Neural cell (in vitro differentiated cells): ENCODE measurements around the gene APP. TPM values are rescaled to one million over a fixed set of nuclear protein-coding genes. Genes with fewer than 3 reads are reported as not detected.

Experiments
- H2AFZ ChIP-seq: fragments of 200-600, 300-800 bp; sonication (generic), shearing (Covaris generic); 2 replicates; pipeline ENCODE4 v1.6.0; 2014; ENCODE audit warnings: low read depth, mild to moderate bottlenecking, antibody characterized with exemption, low read length, moderate library complexity
- H3F3A ChIP-seq: fragments of 200-600 bp; shearing (Covaris generic); 2 replicates; pipeline ENCODE4 v1.6.1; 2016; ENCODE audit warnings: mild to moderate bottlenecking, moderate library complexity, mixed read lengths, antibody characterized with exemption, low read length; ENCODE audit not compliant: insufficient read depth, poor library complexity, severe bottlenecking
- H3K27ac ChIP-seq: fragments of 200-600, 300-800 bp; sonication (generic), shearing (Covaris generic); 2 replicates; pipeline ENCODE4 v1.5.1; 2014; ENCODE audit warnings: mild to moderate bottlenecking, low read length, moderate library complexity
- H3K27me3 ChIP-seq: fragments of 300-800, 200-600 bp; sonication (generic), shearing (Covaris generic); 2 replicates; pipeline ENCODE4 v1.6.0; 2014; ENCODE audit warnings: mild to moderate bottlenecking, low read depth, low read length, moderate library complexity; ENCODE audit not compliant: insufficient read depth
- H3K36me3 ChIP-seq: fragments of 300-800, 200-600 bp; sonication (generic), shearing (Covaris generic); 2 replicates; pipeline ENCODE4 v1.5.1; 2014; ENCODE audit warnings: mild to moderate bottlenecking, antibody characterized with exemption, low read length, moderate library complexity; ENCODE audit not compliant: insufficient read depth
- H3K4me2 ChIP-seq: fragments of 300-800, 200-600 bp; sonication (generic), shearing (Covaris generic); 2 replicates; pipeline ENCODE4 v1.6.0; 2014; ENCODE audit warnings: mild to moderate bottlenecking, low read length
- H3K4me3 ChIP-seq: fragments of 300-800, 200-600 bp; sonication (generic), shearing (Covaris generic); 2 replicates; pipeline ENCODE4 v1.5.1; 2014; ENCODE audit warnings: mild to moderate bottlenecking, low read length, moderate library complexity
- H3K79me2 ChIP-seq: fragments of 200-600 bp; shearing (Covaris generic); replicated peaks from 2 replicates; pipeline ENCODE4 v1.6.0; 2014; ENCODE audit warnings: mild to moderate bottlenecking, low read length, moderate library complexity; ENCODE audit not compliant: insufficient read depth
- H3K9ac ChIP-seq: fragments of 300-800, 200-600 bp; sonication (generic), shearing (Covaris generic); 2 replicates; pipeline ENCODE4 v1.6.1; 2016; ENCODE audit warnings: mild to moderate bottlenecking, low read length, mixed read lengths
- H3K9me2 ChIP-seq: fragments of 200-600 bp; shearing (Covaris generic); 2 replicates; pipeline ENCODE4 v1.6.1; 2016; ENCODE audit warnings: mild to moderate bottlenecking, low read length, mixed read lengths; ENCODE audit not compliant: insufficient read depth
- H3K9me3 ChIP-seq: fragments of 200-600, 300-800 bp; sonication (generic), shearing (Covaris generic); 2 replicates; pipeline ENCODE4 v1.6.1; 2016; ENCODE audit warnings: mild to moderate bottlenecking, mixed run types, low read length, moderate library complexity, mixed read lengths
- H4K20me1 ChIP-seq: fragments of 200-600 bp; shearing (Covaris generic); 2 replicates; pipeline ENCODE4 v1.6.1; 2016; ENCODE audit warnings: mild to moderate bottlenecking, mixed run types; ENCODE audit not compliant: insufficient read depth
- CTCF ChIP-seq: fragments of 450-650 bp; IDR thresholded peaks from 2 replicates; pipeline ENCODE4 v1.5.1; 2014; ENCODE audit warnings: antibody characterized with exemption, mild to moderate bottlenecking, moderate library complexity; ENCODE audit not compliant: poor library complexity, severe bottlenecking
- EP300 ChIP-seq: fragments of 450-650 bp; conservative IDR thresholded peaks from 2 replicates; pipeline ENCODE4 v1.6.1; 2014; ENCODE audit warnings: antibody characterized with exemption, mild to moderate bottlenecking, moderate library complexity; ENCODE audit not compliant: poor library complexity, severe bottlenecking
- EZH2 ChIP-seq: fragments of 200-600, 300-800 bp; shearing (Covaris generic), sonication (generic); IDR thresholded peaks from 2 replicates; pipeline ENCODE4 v1.6.1; 2014; ENCODE audit warnings: antibody characterized with exemption, low read length, borderline replicate concordance, mild to moderate bottlenecking; ENCODE audit not compliant: insufficient read depth, poor library complexity, severe bottlenecking
- MXI1 ChIP-seq: fragments of 450-650 bp; conservative IDR thresholded peaks from 2 replicates; pipeline ENCODE4 v1.6.1; 2014; ENCODE audit warnings: antibody characterized with exemption, mild to moderate bottlenecking; ENCODE audit not compliant: poor library complexity, severe bottlenecking
- POLR2AphosphoS5 ChIP-seq: IDR thresholded peaks from 2 replicates; pipeline ENCODE4 v1.6.1; 2012
- RAD21 ChIP-seq: fragments of 450-650 bp; conservative IDR thresholded peaks from 2 replicates; pipeline ENCODE4 v1.6.1; 2014; ENCODE audit warnings: antibody characterized with exemption, mild to moderate bottlenecking, moderate library complexity
- REST ChIP-seq: IDR thresholded peaks from 2 replicates; pipeline ENCODE4 v1.6.1; 2012; ENCODE audit warnings: borderline replicate concordance
- SMC3 ChIP-seq: fragments of 450-650 bp; conservative IDR thresholded peaks from 2 replicates; pipeline ENCODE4 v1.6.1; 2014; ENCODE audit warnings: antibody characterized with exemption, mild to moderate bottlenecking, moderate library complexity; ENCODE audit not compliant: poor library complexity
- TAF1 ChIP-seq: IDR thresholded peaks from 2 replicates; pipeline ENCODE4 v1.6.1; 2012; ENCODE audit warnings: low read depth
- polyA plus RNA-seq: library from polyadenylated mRNA; depleted of rRNA; stranded (reverse); fragments of >200 nt; gene quantifications from 2 replicates; pipeline ENCODE4 v1.2.3, GENCODE V29; 2014

The APP gene
- polyA plus RNA-seq, 1 donor from 2014 or later = 470 TPM

- Histone ChIP-seq H2AFZ (no peak overlapping the region), H3K27ac (no peak overlapping the region), H3F3A (no peaks in the 10 kb centered on the region), H3K9me3 (no peaks in the 10 kb centered on the region), H3K4me3 (no peak overlapping the region), H3K9ac (no peak overlapping the region), H3K4me2 (no peak overlapping the region), H3K9me2 (no peaks in the 10 kb centered on the region), H3K36me3 (no peaks in the 10 kb centered on the region), H3K27me3 (no peaks in the 10 kb centered on the region), H3K79me2 (no peaks in the 10 kb centered on the region), H4K20me1 (no peaks in the 10 kb centered on the region)
- TF ChIP-seq MXI1 (no peak), REST (no peak), SMC3 (no peak), RAD21 (no peak), POLR2AphosphoS5 (no peak), EP300 (no peak), CTCF (no peak), EZH2 (no peak), TAF1 (no peak)
Observed at GRCh38 chr21:25878344-25878743, 292.2 kb downstream of the APP start.

- no peaks in the 10 kb centered on the region for H3K36me3 ChIP-seq
- H2AFZ ChIP-seq = no peak overlapping the region
- no peak overlapping the region for H3K4me2 ChIP-seq
- no peak overlapping the region for H3K4me3 ChIP-seq
- no peaks in the 10 kb centered on the region for H3K79me2 ChIP-seq
- no peaks in the 10 kb centered on the region for H3K9me2 ChIP-seq
- H3K27ac ChIP-seq = no peak overlapping the region
- no peaks in the 10 kb centered on the region for H3K27me3 ChIP-seq
- no peak overlapping the region for H3K9ac ChIP-seq
- H3K9me3 ChIP-seq = no peaks in the 10 kb centered on the region
- no peaks in the 10 kb centered on the region for H3F3A ChIP-seq
- no peaks in the 10 kb centered on the region for H4K20me1 ChIP-seq
- TF ChIP-seq REST = no peak
- TF ChIP-seq RAD21 = no peak
- TF ChIP-seq POLR2AphosphoS5 = no peak
- no peak for TF ChIP-seq TAF1
- TF ChIP-seq EZH2 = no peak
- no peak for TF ChIP-seq CTCF
- TF ChIP-seq MXI1 = no peak
- no peak for TF ChIP-seq EP300
- TF ChIP-seq SMC3 = no peak
Observed at GRCh38 chr21:25872271-25872670, 298.3 kb downstream of the APP start.
